AG08396 (cell line): ENCODE data around the gene CLGN.

Source experiments
- DNase-seq: peaks from one replicate; pipeline ENCODE4 v3.0.0; 2012; ENCODE audit warnings: low spot score, mixed read lengths

Gene CLGN

GRCh38 chr4:140382732-140383131 is 44.7 kb downstream of the CLGN start:
- DNase-seq, result no peak

GRCh38 chr4:140374130-140374477 is 53.3 kb downstream of the CLGN start:
- DNase-seq, result no peak

GRCh38 chr4:140373328-140374129 is 53.9 kb downstream of the CLGN start, which contains the start of gene SCOC:
Gene SCOC, plus strand, starts transcription at chr4:140373646. Its CDS starts 5,525 bp downstream, at chr4:140379171.
- DNase-seq, result peak; percentile 98

GRCh38 chr4:140372751-140373327 is 54.6 kb downstream of the CLGN start:
- DNase-seq, result peak; percentile 12

- no peak for DNase-seq
These were observed 58.8 kb downstream of the CLGN start for GRCh38 chr4:140368686-140369085.

GRCh38 chr4:140367738-140368137 is 59.7 kb downstream of the CLGN start:
- DNase-seq, result peak; percentile 20

GRCh38 chr4:140363558-140363957 is 63.9 kb downstream of the CLGN start:
- DNase-seq, result no peak

- DNase-seq, result no peak
These were observed 64.4 kb downstream of the CLGN start for GRCh38 chr4:140363051-140363450.

GRCh38 chr4:140361099-140361498 is 66.3 kb downstream of the CLGN start:
- DNase-seq, result no peak

GRCh38 chr4:140359562-140360427 is 67.7 kb downstream of the CLGN start:
- peak; percentile 55 for DNase-seq

GRCh38 chr4:140358281-140358680 is 69.2 kb downstream of the CLGN start:
- no peak for DNase-seq

GRCh38 chr4:140357868-140358267 is 69.6 kb downstream of the CLGN start:
- no peak for DNase-seq

- DNase-seq, result no peak
These were observed 72.2 kb downstream of the CLGN start for GRCh38 chr4:140355288-140355687.

GRCh38 chr4:140353786-140354185 is 73.7 kb downstream of the CLGN start:
- no peak for DNase-seq

GRCh38 chr4:140351093-140352075 is 76.1 kb downstream of the CLGN start:
- no peak for DNase-seq

- DNase-seq, result no peak
These were observed 77.6 kb downstream of the CLGN start for GRCh38 chr4:140349816-140350215.

GRCh38 chr4:140346136-140346535 is 81.3 kb downstream of the CLGN start:
- no peak for DNase-seq

- no peak for DNase-seq
These were observed 82.8 kb downstream of the CLGN start for GRCh38 chr4:140344621-140345020.

GRCh38 chr4:140344101-140344500 is 83.3 kb downstream of the CLGN start:
- DNase-seq, result no peak

GRCh38 chr4:140343303-140343702 is 84.1 kb downstream of the CLGN start:
- DNase-seq, result no peak

GRCh38 chr4:140342620-140343019 is 84.8 kb downstream of the CLGN start:
- DNase-seq, result no peak
